ENCODE measurements around the gene AOAH. TPM values are rescaled to one million over a fixed set of nuclear protein-coding genes. Genes with fewer than 3 reads are reported as not detected.
A peak's percentile ranks its signal among the peaks of the same experiment; 100 is the strongest.
"Not testable (repeated sequence)": the region's sequence is repeated elsewhere in the genome, so short reads cannot be mapped to it uniquely, and the experiment has no call there.

AOAH gene
- total RNA-seq, 2 experiments from 2014 or later: 5.3 to 7.1 TPM

DNA sequence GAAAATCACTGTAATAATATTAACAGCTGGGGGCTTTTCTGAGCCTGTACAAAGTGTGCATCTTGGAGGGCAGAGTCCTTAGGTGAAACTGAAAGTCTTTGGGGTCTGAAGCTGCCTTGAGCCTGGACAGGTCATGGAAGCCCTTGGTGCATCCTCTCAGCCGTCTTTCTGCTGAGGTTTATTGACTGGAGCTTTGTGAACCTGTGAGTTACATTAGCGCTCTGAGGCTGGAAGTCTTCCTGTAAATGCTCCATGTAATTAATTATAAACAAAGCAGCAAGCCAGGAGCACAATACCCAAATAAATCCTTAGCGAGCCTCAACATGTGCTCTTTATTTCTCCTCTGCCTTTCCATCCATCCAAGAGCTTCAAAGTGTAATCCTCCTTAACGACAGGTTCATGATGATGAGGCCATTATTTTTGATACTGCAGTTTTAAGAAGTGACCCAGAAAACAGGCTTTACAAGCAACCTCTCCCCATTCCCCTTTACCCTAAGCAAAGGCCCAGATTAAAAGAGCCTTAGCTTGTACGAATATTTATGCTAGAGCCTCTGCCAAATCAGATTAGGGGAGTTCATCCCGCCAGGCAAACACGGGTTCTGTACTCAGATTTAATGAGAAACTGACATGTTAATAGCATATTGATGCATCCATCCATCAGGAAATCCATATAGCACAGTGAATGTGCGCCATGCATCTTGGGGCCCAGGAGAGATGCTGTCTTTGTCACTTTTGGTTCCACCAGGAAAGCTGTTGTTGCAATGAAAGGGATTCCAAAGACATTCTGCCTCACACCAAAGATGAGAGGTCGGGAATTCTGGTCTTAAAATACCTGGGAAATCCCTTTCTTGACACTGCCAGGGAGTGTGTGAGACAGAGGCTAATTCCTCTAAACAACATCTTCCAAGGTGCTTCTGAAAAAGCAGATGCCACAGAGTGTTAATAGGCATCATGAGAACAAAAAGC, 216.5 kb downstream of the AOAH start:
- H3K27ac Mint-ChIP-seq: no peak overlapping the region
- peaks cover 5% of the 10 kb centered on the region for H3K4me1 Mint-ChIP-seq
- H3K36me3 Mint-ChIP-seq: no peaks in the 10 kb centered on the region
- no peak for DNase-seq
- peaks cover 4% of the 10 kb centered on the region for H3K9me3 Mint-ChIP-seq
- no peaks in the 10 kb centered on the region for H3K27me3 Mint-ChIP-seq
- H3K4me3 Mint-ChIP-seq: no peak overlapping the region

DNA sequence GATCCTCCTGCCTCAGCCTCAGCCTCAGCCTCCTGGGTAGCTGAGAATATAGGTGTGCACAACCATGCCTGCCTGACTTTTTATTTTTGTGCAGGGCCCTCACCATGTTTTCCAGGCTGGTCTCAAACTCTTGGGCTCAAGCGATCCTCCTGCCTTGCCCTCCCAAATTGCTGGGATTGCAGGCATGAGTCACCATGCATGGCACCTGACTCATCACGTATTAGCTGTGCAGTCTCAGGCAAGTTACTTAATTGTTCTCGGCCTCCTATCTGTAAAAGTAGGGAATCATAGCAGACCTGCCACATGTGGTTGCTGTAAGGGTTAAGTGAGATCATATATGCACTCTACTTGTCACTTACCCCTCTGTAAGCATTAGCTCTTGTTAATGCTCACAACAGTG, 217.5 kb downstream of the AOAH start:
- H3K36me3 Mint-ChIP-seq: no peaks in the 10 kb centered on the region
- no peak for DNase-seq
- H3K4me1 Mint-ChIP-seq: peaks cover 5% of the 10 kb centered on the region
- no peaks in the 10 kb centered on the region for H3K27me3 Mint-ChIP-seq
- H3K9me3 Mint-ChIP-seq: peaks cover 4% of the 10 kb centered on the region
- H3K4me3 Mint-ChIP-seq: no peak overlapping the region
- H3K27ac Mint-ChIP-seq: no peak overlapping the region

DNA sequence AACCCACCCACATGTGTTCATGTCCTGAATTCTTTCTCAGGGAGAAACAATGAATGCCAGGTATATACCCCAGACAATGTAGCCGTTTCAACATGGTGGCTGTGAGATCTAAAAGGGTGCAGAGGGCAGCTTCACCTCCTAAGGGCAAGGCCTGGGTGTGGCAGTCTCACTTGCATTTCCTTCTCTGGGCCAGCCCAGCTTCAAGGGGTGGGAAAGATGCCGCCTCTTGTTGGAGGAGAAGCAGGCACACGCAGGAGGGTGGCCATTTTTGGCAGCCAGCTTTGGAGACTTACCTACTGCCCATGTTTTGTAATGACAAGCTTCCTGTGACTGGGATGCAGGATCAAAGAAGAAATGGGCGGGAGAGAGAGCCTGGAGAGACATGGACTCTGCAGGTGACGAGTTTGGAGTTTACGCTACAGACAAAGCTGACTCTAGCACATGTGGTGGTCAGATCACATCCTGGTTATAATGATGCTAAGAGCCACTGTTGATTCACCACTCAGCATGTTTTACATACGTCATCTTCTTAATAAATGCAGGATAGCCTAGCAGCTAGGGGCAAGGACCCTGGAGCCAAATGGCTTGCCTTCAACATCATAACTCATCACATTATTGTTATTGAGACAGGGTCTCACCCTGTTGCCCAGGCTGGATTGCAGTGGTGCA, 218.0 kb downstream of the AOAH start:
- H3K36me3 Mint-ChIP-seq: no peaks in the 10 kb centered on the region
- H3K27me3 Mint-ChIP-seq: no peaks in the 10 kb centered on the region
- no peak overlapping the region for H3K4me3 Mint-ChIP-seq
- H3K4me1 Mint-ChIP-seq: peaks cover 5% of the 10 kb centered on the region
- no peak for DNase-seq
- H3K9me3 Mint-ChIP-seq: peaks cover 4% of the 10 kb centered on the region
- H3K27ac Mint-ChIP-seq: no peak overlapping the region

DNA sequence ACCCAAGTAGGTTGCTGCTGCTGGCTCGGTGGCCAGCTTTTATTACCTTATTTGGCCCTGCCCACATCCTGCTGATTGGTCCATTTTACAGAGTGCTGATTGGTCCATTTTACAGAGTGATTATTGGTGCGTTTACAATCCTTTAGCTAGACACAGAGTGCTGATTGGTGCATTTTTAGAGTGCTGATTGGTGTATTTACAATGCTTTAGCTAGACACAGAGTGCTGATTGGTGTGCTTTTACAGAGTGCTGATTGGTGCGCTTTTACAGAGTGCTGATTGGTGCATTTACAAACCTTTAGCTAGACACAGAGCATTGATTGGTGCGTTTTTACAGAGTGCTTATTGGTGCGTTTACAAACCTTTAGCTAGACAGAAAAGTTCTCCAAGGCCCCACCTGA, 219.7 kb downstream of the AOAH start:
- not testable (repeated sequence) for H3K27me3 Mint-ChIP-seq, H3K4me3 Mint-ChIP-seq, H3K27ac Mint-ChIP-seq, DNase-seq, H3K36me3 Mint-ChIP-seq, H3K4me1 Mint-ChIP-seq, H3K9me3 Mint-ChIP-seq

DNA sequence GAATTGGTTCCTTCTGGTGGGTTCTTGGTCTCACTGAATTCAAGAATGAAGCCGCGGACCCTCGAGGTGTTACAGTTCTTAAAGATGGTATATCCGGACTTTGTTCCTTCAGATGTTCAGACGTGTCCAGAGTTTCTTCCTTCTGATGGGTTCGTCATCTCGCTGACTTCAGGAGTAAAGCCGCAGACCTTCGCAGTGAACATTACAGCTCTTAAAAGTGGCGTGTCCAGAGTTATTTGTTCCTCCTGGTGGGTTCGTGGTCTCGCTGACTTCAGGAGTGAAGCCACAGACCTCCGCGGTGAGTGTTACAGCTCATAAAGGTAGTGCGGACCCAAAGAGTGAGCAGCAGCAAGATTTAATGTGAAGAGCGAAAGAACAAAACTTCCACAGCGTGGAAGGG, 220.1 kb downstream of the AOAH start:
- H3K4me1 Mint-ChIP-seq, H3K4me3 Mint-ChIP-seq, DNase-seq, H3K9me3 Mint-ChIP-seq, H3K36me3 Mint-ChIP-seq, H3K27ac Mint-ChIP-seq, H3K27me3 Mint-ChIP-seq: not testable (repeated sequence)

DNA sequence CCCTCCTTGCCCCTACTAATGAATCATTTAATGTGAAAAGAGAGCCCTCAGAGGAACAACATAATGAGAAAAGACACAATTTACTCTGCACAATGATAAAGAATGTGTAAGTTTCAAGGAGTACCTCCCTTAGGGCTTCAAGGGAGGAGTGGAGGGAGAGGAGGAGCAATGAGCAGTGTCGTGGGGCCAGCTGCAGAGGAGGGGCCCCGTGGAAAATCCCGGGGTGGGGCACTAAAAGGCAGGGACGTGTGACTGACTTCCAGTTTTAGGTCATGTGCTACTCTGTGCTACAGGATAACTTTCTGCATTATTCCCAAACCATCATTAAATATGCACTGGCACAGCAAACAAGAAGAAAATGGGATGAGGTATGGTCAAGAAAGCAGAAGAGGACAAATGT, 226.5 kb downstream of the AOAH start:
- Mint-ChIP-seq H3K27ac (no peak overlapping the region), H3K4me3 (no peak overlapping the region), H3K4me1 (no peaks in the 10 kb centered on the region), H3K27me3 (no peaks in the 10 kb centered on the region), H3K36me3 (no peaks in the 10 kb centered on the region), H3K9me3 (no peaks in the 10 kb centered on the region)
- no peak for DNase-seq

DNA sequence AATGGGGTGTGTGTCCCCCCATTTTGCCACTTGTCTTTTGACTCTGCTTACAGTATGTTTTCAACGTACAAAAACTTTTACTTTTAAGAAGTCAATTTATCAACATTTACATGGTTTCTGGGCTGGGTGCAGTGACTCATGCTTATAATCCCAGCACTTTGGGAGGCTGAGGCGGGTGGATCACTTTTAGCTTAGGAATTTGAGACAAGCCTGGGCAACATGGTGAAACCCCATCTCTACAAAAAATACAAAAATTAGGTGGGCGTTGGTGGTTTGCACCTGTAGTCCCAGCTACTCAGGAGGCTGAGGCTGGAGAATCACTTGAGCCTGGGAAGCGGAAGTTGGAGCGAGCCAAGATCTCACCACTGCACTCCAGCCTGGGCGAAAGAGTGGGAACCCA, 227.1 kb downstream of the AOAH start:
- not testable (repeated sequence) for H3K36me3 Mint-ChIP-seq, H3K4me1 Mint-ChIP-seq, H3K9me3 Mint-ChIP-seq, H3K27me3 Mint-ChIP-seq, H3K4me3 Mint-ChIP-seq, H3K27ac Mint-ChIP-seq, DNase-seq

DNA sequence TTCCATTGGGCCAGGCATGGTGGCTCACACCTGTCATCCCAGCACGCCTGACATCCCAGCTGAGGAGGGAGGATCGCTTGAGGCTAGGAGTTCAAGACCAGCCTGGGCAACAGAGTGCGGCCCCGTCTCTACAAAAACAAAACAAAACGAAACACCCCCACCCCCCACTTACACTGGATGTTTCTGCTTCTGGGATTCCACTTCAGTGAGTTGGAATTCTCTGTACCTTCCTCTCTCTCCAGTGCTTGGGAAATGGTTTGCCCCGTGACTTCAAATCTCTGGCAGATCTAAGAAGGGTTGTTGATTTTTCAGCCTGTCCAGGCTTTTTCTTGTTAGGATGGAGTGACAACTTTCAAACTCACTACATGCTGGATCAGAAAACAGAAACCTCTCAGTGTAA, 227.7 kb downstream of the AOAH start:
- H3K36me3 Mint-ChIP-seq: no peaks in the 10 kb centered on the region
- H3K27me3 Mint-ChIP-seq: no peaks in the 10 kb centered on the region
- DNase-seq: no peak
- H3K9me3 Mint-ChIP-seq: no peaks in the 10 kb centered on the region
- H3K27ac Mint-ChIP-seq: no peak overlapping the region
- H3K4me3 Mint-ChIP-seq: no peak overlapping the region
- H3K4me1 Mint-ChIP-seq: no peaks in the 10 kb centered on the region

DNA sequence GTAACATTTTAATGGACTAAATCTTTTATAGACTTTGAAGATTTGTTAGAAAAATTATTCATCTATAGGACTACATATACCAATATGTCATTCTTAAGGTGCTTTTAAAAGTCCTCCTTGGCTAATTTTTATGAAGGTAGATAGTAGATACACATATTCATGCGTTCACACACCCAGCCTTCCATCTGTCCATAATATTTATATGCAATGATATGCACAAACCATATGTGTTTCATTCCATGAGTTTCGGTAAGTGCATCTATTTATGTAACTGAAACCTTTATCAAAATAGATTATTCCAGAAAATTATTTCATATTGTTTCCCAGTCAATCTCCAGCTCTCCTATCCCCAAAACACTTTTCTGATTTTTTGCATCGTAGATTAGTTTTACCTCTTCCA, 233.0 kb downstream of the AOAH start:
- no peaks in the 10 kb centered on the region for H3K27me3 Mint-ChIP-seq
- no peaks in the 10 kb centered on the region for H3K9me3 Mint-ChIP-seq
- H3K4me1 Mint-ChIP-seq: peaks cover 4% of the 10 kb centered on the region
- H3K4me3 Mint-ChIP-seq: no peak overlapping the region
- H3K36me3 Mint-ChIP-seq: no peaks in the 10 kb centered on the region
- DNase-seq: no peak
- H3K27ac Mint-ChIP-seq: no peak overlapping the region

DNA sequence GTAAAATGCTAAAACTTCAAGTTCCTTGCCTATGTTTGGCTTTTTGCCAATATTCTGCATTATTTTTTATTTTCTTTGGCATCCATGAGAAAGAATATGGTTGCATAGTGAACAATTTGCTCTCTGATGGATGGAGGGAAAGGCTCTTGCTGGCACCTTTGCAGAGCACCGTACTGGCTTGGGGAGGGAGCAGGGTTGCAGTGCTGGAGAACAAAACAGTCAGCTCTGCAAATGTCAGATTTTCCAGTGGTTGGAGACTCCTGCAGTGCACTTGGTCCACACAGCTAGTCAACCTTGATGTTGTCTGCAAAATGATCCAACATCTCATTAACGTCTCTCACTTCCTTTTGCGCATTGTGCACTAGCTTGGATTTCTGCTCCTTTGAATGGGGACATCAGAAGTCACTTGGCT, 233.9 kb downstream of the AOAH start:
- Mint-ChIP-seq H3K9me3 (no peaks in the 10 kb centered on the region), H3K36me3 (no peaks in the 10 kb centered on the region), H3K27me3 (no peaks in the 10 kb centered on the region), H3K4me1 (peaks cover 4% of the 10 kb centered on the region), H3K27ac (no peak overlapping the region), H3K4me3 (no peak overlapping the region)
- DNase-seq: no peak

DNA sequence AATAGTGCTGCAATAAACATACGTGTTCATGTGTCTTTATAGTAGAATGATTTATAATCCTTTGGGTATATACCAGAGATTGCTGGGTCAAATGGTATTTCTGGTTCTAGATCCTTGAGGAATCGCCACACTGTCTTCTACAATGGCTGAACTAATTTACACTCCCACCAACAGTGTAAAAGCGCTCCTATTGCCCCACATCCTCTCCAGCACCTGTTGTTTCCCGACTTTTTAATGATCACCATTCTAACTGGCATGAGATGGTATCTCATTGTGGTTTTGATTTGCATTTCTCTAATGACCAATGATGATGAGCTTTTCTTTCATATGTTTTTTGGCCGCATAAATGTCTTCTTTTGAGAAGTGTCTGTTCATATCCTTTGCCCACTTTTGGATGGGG, 235.6 kb downstream of the AOAH start:
- not testable (repeated sequence) for DNase-seq, H3K4me1 Mint-ChIP-seq, H3K27ac Mint-ChIP-seq, H3K36me3 Mint-ChIP-seq, H3K9me3 Mint-ChIP-seq, H3K27me3 Mint-ChIP-seq, H3K4me3 Mint-ChIP-seq

DNA sequence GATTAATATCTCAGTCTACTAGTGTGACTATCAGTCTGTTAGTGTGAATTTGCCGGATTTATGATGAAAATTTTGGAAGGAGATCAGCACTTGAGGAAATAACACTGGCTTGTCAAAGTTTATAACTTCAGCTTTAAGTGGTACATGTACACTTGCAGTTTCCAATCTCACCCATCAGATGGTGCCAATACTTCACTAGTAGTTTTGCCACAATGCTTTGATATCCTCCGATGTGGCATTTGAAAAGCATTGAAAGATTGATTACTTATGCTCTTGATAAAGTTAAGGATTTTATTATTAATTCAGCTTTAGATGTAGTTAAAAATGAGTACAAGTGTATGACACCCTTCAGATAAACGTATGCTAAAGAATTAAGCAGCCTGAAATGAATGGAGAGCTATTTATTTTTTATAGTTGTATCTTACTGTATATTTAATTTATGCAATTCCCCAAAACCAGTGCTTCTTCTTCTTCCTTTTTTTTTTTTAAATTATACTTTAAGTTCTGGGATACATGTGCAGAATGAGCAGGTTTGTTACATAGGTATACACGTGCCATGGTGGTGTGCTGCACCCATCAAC, 236.4 kb downstream of the AOAH start:
- Mint-ChIP-seq H3K4me1 (peaks cover 4% of the 10 kb centered on the region), H3K9me3 (no peaks in the 10 kb centered on the region), H3K4me3 (no peak overlapping the region), H3K36me3 (no peaks in the 10 kb centered on the region), H3K27ac (no peak overlapping the region), H3K27me3 (no peaks in the 10 kb centered on the region)
- peak; percentile 12 for DNase-seq

DNA sequence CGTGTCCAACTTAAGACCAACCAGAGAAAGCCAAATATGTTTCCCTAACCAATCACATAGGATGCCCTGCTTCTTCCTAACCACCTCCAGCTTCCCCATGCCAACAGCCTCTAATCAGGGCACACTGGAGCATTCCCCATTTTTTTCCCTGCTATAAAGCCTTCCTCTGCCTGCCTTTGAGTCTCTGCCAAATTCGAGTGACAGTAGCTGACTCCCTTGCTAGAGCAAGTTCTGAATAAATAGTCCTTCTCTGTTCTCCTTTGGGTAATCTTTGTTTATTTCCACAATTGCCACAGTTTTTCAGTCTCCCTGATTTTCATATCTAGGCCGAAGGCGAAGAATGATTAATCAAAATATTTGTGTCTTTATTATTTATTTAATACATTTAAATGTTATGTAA, 238.0 kb downstream of the AOAH start:
- no peak overlapping the region for H3K4me3 Mint-ChIP-seq
- H3K4me1 Mint-ChIP-seq: peaks cover 4% of the 10 kb centered on the region
- no peak overlapping the region for H3K27ac Mint-ChIP-seq
- no peak for DNase-seq
- peaks cover 3% of the 10 kb centered on the region for H3K36me3 Mint-ChIP-seq
- H3K27me3 Mint-ChIP-seq: no peaks in the 10 kb centered on the region
- peaks cover 4% of the 10 kb centered on the region for H3K9me3 Mint-ChIP-seq

DNA sequence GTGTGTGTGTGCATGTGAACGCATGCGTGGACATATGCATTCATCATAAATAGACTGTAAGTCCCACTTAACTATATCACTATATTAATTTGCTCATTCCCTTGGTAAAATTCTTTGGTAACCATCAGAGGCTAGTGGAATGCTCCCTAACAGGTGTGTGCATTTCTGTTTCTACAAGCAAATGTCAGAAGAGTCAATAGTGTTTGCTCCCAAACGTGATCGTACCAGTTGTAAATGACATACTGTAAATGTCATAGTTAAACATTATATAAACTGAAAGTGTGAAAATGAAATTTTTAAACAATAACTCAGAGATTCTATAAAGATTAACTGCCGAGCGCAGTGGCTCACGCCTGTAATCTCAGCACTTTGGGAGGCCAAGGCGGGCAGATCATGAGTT, 240.0 kb downstream of the AOAH start:
- no peak for DNase-seq
- Mint-ChIP-seq H3K27ac (no peak overlapping the region), H3K4me1 (peaks cover 9% of the 10 kb centered on the region), H3K9me3 (peaks cover 23% of the 10 kb centered on the region), H3K36me3 (peaks cover 9% of the 10 kb centered on the region), H3K4me3 (no peak overlapping the region), H3K27me3 (no peaks in the 10 kb centered on the region)

DNA sequence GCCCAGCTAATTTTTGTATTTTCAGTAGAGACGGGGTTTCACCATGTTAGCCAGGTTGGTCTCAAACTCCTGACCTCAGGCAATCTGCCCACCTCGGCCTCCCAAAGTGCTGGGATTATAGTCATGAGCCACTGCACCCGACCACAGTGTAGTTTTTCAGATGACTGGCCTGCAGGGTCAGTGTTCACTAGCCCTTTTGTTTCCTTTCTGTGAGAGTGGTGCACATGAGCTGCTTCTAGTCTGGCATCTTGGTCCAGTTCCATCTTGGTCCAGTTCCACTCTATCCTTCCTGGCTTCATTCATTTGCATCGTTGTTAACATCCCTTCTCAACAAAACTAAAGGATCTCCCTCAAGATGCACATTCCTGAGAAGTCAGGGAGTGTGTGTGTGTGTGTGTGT, 240.4 kb downstream of the AOAH start:
- not testable (repeated sequence) for H3K27ac Mint-ChIP-seq, DNase-seq, H3K4me3 Mint-ChIP-seq, H3K27me3 Mint-ChIP-seq
- peaks cover 27% of the 10 kb centered on the region for H3K9me3 Mint-ChIP-seq
- peaks cover 12% of the 10 kb centered on the region for H3K4me1 Mint-ChIP-seq
- H3K36me3 Mint-ChIP-seq: peaks cover 14% of the 10 kb centered on the region
